CD4-positive, alpha-beta T cell (primary cell): Measurements from ENCODE around the gene HTR2A. TPM values are rescaled to one million over a fixed set of nuclear protein-coding genes. Genes with fewer than 3 reads are reported as not detected.

ENCODE experiments used
- ATAC-seq: fragments of 200-7000 bp; cut with Tn5 transposase; one replicate; pipeline ENCODE4 v1.10.0; 2022; ENCODE audit warnings: mild to moderate bottlenecking; ENCODE audit not compliant: poor library complexity
- CTCF ChIA-PET: fragments of 350-600 bp; sonication (Branson Sonifier 250); formaldehyde crosslinking; loops from one replicate; lab custom pipeline; 2021; ENCODE audit warnings: antibody characterized with exemption, inconsistent platforms; lab: Charles Lee
- POLR2A ChIA-PET: fragments of 350-600 bp; sonication (Branson Sonifier 250); formaldehyde crosslinking; loops from one replicate; lab custom pipeline; 2021; ENCODE audit warnings: antibody characterized with exemption, inconsistent platforms; lab: Charles Lee
- DNase-seq, 14 experiments: peaks; one replicate each; pipeline ENCODE4 v3.0.0-alpha.2; 2013 to 2020; ENCODE audit warnings: mixed read lengths in 2 of 14
- H3K27ac ChIP-seq, 2 donors: one replicate each; pipeline versions ENCODE4 v1.5.1 to v1.7.0; 2013; ENCODE audit warnings: low read length in 2 of 2, low read depth in 1 of 2, mild to moderate bottlenecking in 1 of 2
- H3K27me3 ChIP-seq, 2 experiments: 1 replicate in 1 of 2; 2 replicates in 1 of 2; pipeline versions ENCODE4 v1.6.1 to v1.7.0; 2013; ENCODE audit warnings: low read length in 2 of 2, control low read depth in 1 of 2, mild to moderate bottlenecking in 1 of 2, moderate library complexity in 1 of 2; ENCODE audit not compliant: insufficient read depth in 2 of 2, control insufficient read depth in 1 of 2
- H3K36me3 ChIP-seq: one replicate; pipeline ENCODE4 v1.6.1; 2013; ENCODE audit warnings: low read length, control low read depth; ENCODE audit not compliant: insufficient read depth
- H3K4me1 ChIP-seq: one replicate; pipeline ENCODE4 v1.6.1; 2013; ENCODE audit warnings: low read length, control low read depth; ENCODE audit not compliant: insufficient read depth
- H3K4me3 ChIP-seq: one replicate; pipeline ENCODE4 v1.5.1; 2013; ENCODE audit warnings: mild to moderate bottlenecking, low read length, moderate library complexity
- H3K9me3 ChIP-seq, 2 experiments: 1 replicate in 1 of 2; 2 replicates in 1 of 2; pipeline versions ENCODE4 v1.6.1 to v1.7.0; 2013; ENCODE audit warnings: low read length in 2 of 2, mild to moderate bottlenecking in 2 of 2, control low read depth in 1 of 2, moderate library complexity in 1 of 2; ENCODE audit not compliant: control insufficient read depth in 1 of 2, insufficient read depth in 1 of 2
- H3K27ac Mint-ChIP-seq: one replicate; pipeline ENCODE4 v1.8.0; 2020; ENCODE audit warnings: mixed read lengths
- H3K27me3 Mint-ChIP-seq: one replicate; pipeline ENCODE4 v1.8.0; 2021; ENCODE audit warnings: mixed read lengths
- H3K36me3 Mint-ChIP-seq: one replicate; pipeline ENCODE4 v1.8.0; 2021; ENCODE audit warnings: low read depth, mixed read lengths
- H3K4me1 Mint-ChIP-seq: one replicate; pipeline ENCODE4 v1.8.0; 2021; ENCODE audit warnings: low read depth, mixed read lengths
- H3K4me3 Mint-ChIP-seq: one replicate; pipeline ENCODE4 v1.8.0; 2020; ENCODE audit warnings: mild to moderate bottlenecking, mixed read lengths
- H3K9me3 Mint-ChIP-seq: one replicate; pipeline ENCODE4 v1.8.0; 2020; ENCODE audit warnings: mixed read lengths
- intact Hi-C, 2 experiments: fragments of 100-400 bp; cut with DNase I in 1 of 2; cut with micrococcal nuclease in 1 of 2; formaldehyde crosslinking; loops; one replicate each; pipeline versions ENCODE4 v1.15.1 to v1.9.0; 2023 to 2025; cut with DNase I, micrococcal nuclease
- total RNA-seq, 174 experiments: library from RNA in 2 of 174; stranded (reverse) in 2 of 174; gene quantifications; one replicate each; pipeline ENCODE4 v1.2.3 and lab custom pipeline; 2021 to 2026
- TF ChIP-seq, protein P1 (sequence below): fragments of 200-600 bp; IDR thresholded peaks from one replicate; pipeline ENCODE4 v1.8.0; 2022; ENCODE audit warnings: antibody characterized with exemption, mild to moderate bottlenecking

HTR2A gene
- total RNA-seq, 2 experiments from 2014 or later, result not detected

- H3K27me3 ChIP-seq, result peaks cover 0 to 6% of the 10 kb centered on the region in 2 experiments
- ATAC-seq, result no peak
- Mint-ChIP-seq H3K27me3 (peaks cover 7% of the 10 kb centered on the region), H3K4me1 (no peaks in the 10 kb centered on the region), H3K4me3 (no peak overlapping the region), H3K9me3 (no peaks in the 10 kb centered on the region), H3K36me3 (no peaks in the 10 kb centered on the region), H3K27ac (no peak overlapping the region)
- peak in 8 of 14 experiments; percentile 3 to 57 (median 18) for DNase-seq
- H3K4me1 ChIP-seq, result no peaks in the 10 kb centered on the region
- no peaks in the 10 kb centered on the region for H3K9me3 ChIP-seq
- intact Hi-C loops, result loop anchor here in 1 of 2 experiments (5.0 to 10.0 kb wide), 2 partner anchors 941 to 1943 kb away; no protein-coding TSS in a partner anchor
- H3K4me3 ChIP-seq, result no peak overlapping the region
- ChIA-PET POLR2A (interaction anchor here (1.2 kb wide), 1 partner anchor 122 kb away, joined by 3 read pairs; no protein-coding TSS in a partner anchor), CTCF (no interaction called here)
- TF ChIP-seq, protein P1, sequence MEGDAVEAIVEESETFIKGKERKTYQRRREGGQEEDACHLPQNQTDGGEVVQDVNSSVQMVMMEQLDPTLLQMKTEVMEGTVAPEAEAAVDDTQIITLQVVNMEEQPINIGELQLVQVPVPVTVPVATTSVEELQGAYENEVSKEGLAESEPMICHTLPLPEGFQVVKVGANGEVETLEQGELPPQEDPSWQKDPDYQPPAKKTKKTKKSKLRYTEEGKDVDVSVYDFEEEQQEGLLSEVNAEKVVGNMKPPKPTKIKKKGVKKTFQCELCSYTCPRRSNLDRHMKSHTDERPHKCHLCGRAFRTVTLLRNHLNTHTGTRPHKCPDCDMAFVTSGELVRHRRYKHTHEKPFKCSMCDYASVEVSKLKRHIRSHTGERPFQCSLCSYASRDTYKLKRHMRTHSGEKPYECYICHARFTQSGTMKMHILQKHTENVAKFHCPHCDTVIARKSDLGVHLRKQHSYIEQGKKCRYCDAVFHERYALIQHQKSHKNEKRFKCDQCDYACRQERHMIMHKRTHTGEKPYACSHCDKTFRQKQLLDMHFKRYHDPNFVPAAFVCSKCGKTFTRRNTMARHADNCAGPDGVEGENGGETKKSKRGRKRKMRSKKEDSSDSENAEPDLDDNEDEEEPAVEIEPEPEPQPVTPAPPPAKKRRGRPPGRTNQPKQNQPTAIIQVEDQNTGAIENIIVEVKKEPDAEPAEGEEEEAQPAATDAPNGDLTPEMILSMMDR, result peak; percentile 69
- H3K27ac ChIP-seq, result no peak overlapping the region
- H3K36me3 ChIP-seq, result no peaks in the 10 kb centered on the region
These were observed 65.2 kb downstream of the HTR2A start for GRCh38 chr13:46831588-46832194.

- Histone ChIP-seq H3K4me3 (no peak overlapping the region), H3K27me3 (peaks cover 0 to 6% of the 10 kb centered on the region in 2 experiments), H3K27ac (no peak overlapping the region), H3K4me1 (no peaks in the 10 kb centered on the region), H3K36me3 (no peaks in the 10 kb centered on the region), H3K9me3 (no peaks in the 10 kb centered on the region)
- H3K27me3 Mint-ChIP-seq, result peaks cover 12% of the 10 kb centered on the region
- CTCF ChIA-PET, result no interaction called here
- no peaks in the 10 kb centered on the region for H3K36me3 Mint-ChIP-seq
- H3K4me3 Mint-ChIP-seq, result no peak overlapping the region
- H3K9me3 Mint-ChIP-seq, result no peaks in the 10 kb centered on the region
- POLR2A ChIA-PET, result no interaction called here
- TF ChIP-seq, protein P1, result no peak
- ATAC-seq, result no peak
- no peak overlapping the region for H3K27ac Mint-ChIP-seq
- H3K4me1 Mint-ChIP-seq, result no peaks in the 10 kb centered on the region
- intact Hi-C loops, result loop anchor here in 1 of 2 experiments (5.0 to 10.0 kb wide), 2 partner anchors 942 to 1944 kb away; no protein-coding TSS in a partner anchor
- DNase-seq, result no peak
These were observed 66.3 kb downstream of the HTR2A start for GRCh38 chr13:46830405-46831005.

DNA sequence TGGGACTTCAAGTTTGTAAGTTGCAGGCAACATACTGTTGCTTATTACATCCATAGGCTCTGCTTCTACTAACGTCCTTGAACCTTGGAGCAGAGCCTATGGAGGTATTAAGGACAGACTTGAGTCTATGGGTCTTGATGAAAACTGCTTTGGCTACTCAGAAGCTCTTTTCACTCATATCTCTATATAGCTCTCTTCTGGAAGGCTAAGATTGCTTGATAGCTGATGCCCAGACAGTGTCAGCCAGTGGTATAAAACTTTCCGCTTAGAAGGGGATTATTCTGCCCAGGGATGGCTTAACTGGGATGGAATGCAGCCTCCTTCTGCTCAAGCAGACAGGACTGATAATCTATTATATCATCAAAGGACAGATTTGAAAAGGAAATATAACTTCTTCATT is 74.3 kb downstream of the HTR2A start:
- Mint-ChIP-seq H3K36me3 (no peaks in the 10 kb centered on the region), H3K27me3 (peaks cover 12% of the 10 kb centered on the region), H3K4me1 (no peaks in the 10 kb centered on the region), H3K9me3 (no peaks in the 10 kb centered on the region), H3K4me3 (no peak overlapping the region), H3K27ac (no peak overlapping the region)
- Histone ChIP-seq H3K4me3 (no peak overlapping the region), H3K4me1 (no peaks in the 10 kb centered on the region), H3K36me3 (no peaks in the 10 kb centered on the region), H3K9me3 (peaks cover 0 to 7% of the 10 kb centered on the region in 2 experiments), H3K27me3 (peaks cover 0 to 7% of the 10 kb centered on the region in 2 experiments), H3K27ac (no peak overlapping the region)
- intact Hi-C loops, result no loop called here
- ChIA-PET CTCF (no interaction called here), POLR2A (no interaction called here)
- TF ChIP-seq, protein P1, result no peak
- ATAC-seq, result no peak
- no peak for DNase-seq
